Cerebellar cortex (tissue), 1 donor: ENCODE measurements around the gene POLR1A.
A peak's percentile ranks its signal among the peaks of the same experiment; 100 is the strongest.

Experiments used
- DNase-seq: peaks from one replicate; pipeline ENCODE4 v3.0.0-alpha.2; 2015; ENCODE audit warnings: low spot score

POLR1A gene

GRCh38 chr2:86097114-86097896 is 8.4 kb downstream of the POLR1A start:
- no peak for DNase-seq

- DNase-seq, result no peak
Observed at GRCh38 chr2:86094229-86094628, 11.5 kb downstream of the POLR1A start.

- DNase-seq, result no peak
Observed at GRCh38 chr2:86087936-86088850, 17.5 kb downstream of the POLR1A start.

GRCh38 chr2:86082756-86083155 is 22.9 kb downstream of the POLR1A start:
- no peak for DNase-seq

- no peak for DNase-seq
Observed at GRCh38 chr2:86081724-86082123, 24.0 kb downstream of the POLR1A start.

- peak; percentile 80 for DNase-seq
Observed at GRCh38 chr2:86079981-86080911, 25.4 kb downstream of the POLR1A start.

GRCh38 chr2:86078774-86079545 is 26.7 kb downstream of the POLR1A start:
- DNase-seq, result peak; percentile 82

- no peak for DNase-seq
Observed at GRCh38 chr2:86075886-86076285, 29.8 kb downstream of the POLR1A start.

- DNase-seq, result no peak
Observed at GRCh38 chr2:86074811-86075210, 30.9 kb downstream of the POLR1A start.

- no peak for DNase-seq
Observed at GRCh38 chr2:86074256-86074655, 31.4 kb downstream of the POLR1A start.

- no peak for DNase-seq
Observed at GRCh38 chr2:86073225-86073624, 32.5 kb downstream of the POLR1A start.

GRCh38 chr2:86072271-86072858 is 33.3 kb downstream of the POLR1A start:
- peak; percentile 11 for DNase-seq

GRCh38 chr2:86070868-86071267 is 34.8 kb downstream of the POLR1A start:
- DNase-seq, result no peak

- no peak for DNase-seq
Observed at GRCh38 chr2:86069783-86070339, 35.8 kb downstream of the POLR1A start.

GRCh38 chr2:86069091-86069685 is 36.5 kb downstream of the POLR1A start:
- DNase-seq, result no peak

GRCh38 chr2:86068648-86069047 is 37.0 kb downstream of the POLR1A start:
- no peak for DNase-seq

GRCh38 chr2:86068136-86068588 is 37.5 kb downstream of the POLR1A start:
- no peak for DNase-seq

GRCh38 chr2:86066915-86067314 is 38.8 kb downstream of the POLR1A start:
- DNase-seq, result no peak

GRCh38 chr2:86066007-86066578 is 39.6 kb downstream of the POLR1A start:
- DNase-seq, result no peak

- no peak for DNase-seq
Observed at GRCh38 chr2:86065512-86065911, 40.2 kb downstream of the POLR1A start.
